Bronchial epithelial cell (primary cell): ENCODE measurements around the gene SYTL2. TPM values are rescaled to one million over a fixed set of nuclear protein-coding genes. Genes with fewer than 3 reads are reported as not detected.

Experiments used
- DNase-seq: peaks from one replicate; pipeline ENCODE4 v3.0.0-alpha.2; 2010; ENCODE audit warnings: low read depth
- FAIRE-seq: peaks from 2 replicates; lab custom pipeline; 2011; peaks lifted over from hg19 to GRCh38; lab: Jason Lieb, UNC
- H3K27me3 ChIP-seq: 2 replicates; pipeline ENCODE4 v1.5.1; 2011; ENCODE audit warnings: low read length; ENCODE audit not compliant: control insufficient read depth, insufficient read depth
- H3K36me3 ChIP-seq: 2 replicates; pipeline ENCODE4 v1.5.1; 2011; ENCODE audit warnings: low read length; ENCODE audit not compliant: control insufficient read depth, insufficient read depth
- H3K4me3 ChIP-seq: 2 replicates; pipeline ENCODE4 v1.5.1; 2011; ENCODE audit warnings: mild to moderate bottlenecking, low read depth, low read length, control low read depth
- total RNA-seq: library from RNA; depleted of rRNA; stranded (reverse); fragments of >200 nt; gene quantifications from 2 replicates; pipeline ENCODE4 v1.2.1, GENCODE V29; 2014
- TF ChIP-seq, protein P1 (sequence below): IDR thresholded peaks from 2 replicates; pipeline ENCODE4 v1.5.1; 2011; ENCODE audit warnings: mild to moderate bottlenecking, moderate library complexity, low read length, control low read depth, inconsistent platforms; ENCODE audit not compliant: insufficient read depth, severe bottlenecking

SYTL2 gene
- total RNA-seq, 1 donor from 2014 or later, result 8.2 TPM

DNA sequence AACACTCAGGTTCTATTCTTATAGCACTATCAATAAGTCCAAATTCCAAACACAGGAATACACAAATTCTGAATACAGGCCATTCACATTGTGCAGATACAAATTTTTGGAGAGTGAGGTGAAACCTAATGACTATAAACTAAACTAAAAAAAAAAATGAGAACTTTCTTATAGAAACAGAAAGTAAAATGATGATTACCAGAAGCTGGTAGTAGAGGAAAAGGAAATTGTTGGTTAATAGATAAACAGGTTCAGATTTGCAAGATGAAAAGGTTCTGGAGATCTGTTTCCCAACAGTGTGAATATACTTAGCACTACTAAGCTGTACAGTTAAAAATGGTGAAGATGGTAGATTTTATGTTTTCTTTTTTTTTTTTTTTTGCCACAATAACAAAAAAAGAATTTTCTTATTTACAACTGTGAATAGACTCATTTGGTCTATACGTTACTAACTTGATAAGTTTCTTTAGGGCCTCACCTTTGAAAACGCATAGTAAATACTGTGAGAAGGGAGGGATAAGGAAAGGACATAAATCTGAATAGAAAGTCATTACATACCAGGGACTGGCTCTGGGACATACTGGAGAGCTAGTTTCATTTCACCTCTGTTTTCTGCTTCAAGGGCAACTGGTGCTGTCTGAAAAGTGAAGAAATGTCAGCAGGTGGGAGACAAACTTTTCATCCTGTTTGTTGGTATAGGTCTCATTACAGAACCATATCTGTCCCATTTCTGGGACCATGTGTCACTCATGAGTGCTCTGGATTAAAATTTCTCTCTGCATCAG lies 110.8 kb downstream of the SYTL2 start:
- TF ChIP-seq, protein P1, sequence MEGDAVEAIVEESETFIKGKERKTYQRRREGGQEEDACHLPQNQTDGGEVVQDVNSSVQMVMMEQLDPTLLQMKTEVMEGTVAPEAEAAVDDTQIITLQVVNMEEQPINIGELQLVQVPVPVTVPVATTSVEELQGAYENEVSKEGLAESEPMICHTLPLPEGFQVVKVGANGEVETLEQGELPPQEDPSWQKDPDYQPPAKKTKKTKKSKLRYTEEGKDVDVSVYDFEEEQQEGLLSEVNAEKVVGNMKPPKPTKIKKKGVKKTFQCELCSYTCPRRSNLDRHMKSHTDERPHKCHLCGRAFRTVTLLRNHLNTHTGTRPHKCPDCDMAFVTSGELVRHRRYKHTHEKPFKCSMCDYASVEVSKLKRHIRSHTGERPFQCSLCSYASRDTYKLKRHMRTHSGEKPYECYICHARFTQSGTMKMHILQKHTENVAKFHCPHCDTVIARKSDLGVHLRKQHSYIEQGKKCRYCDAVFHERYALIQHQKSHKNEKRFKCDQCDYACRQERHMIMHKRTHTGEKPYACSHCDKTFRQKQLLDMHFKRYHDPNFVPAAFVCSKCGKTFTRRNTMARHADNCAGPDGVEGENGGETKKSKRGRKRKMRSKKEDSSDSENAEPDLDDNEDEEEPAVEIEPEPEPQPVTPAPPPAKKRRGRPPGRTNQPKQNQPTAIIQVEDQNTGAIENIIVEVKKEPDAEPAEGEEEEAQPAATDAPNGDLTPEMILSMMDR, result no peak
- no peaks in the 10 kb centered on the region for H3K36me3 ChIP-seq
- no peak for FAIRE-seq
- H3K27me3 ChIP-seq, result no peaks in the 10 kb centered on the region
- DNase-seq, result no peak
- no peak overlapping the region for H3K4me3 ChIP-seq

DNA sequence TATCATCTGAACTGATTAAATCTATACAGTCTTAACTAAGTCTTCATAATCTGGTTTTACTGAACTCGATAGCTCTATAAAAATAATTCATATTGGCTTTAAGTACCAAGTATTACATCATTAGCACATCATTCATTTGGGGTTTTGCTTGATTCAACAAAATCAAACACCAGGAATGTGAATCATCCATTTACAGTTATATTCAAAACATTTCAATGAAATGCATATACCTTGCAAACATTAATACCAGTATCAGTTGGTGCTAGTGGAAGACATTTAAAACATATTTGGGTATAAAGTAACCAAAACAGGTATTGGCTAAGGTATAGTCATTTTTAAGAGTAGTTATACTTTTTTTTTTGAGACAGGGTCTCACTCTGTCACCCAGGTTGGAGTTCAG lies 112.7 kb downstream of the SYTL2 start:
- Histone ChIP-seq H3K36me3 (no peaks in the 10 kb centered on the region), H3K4me3 (no peak overlapping the region), H3K27me3 (no peaks in the 10 kb centered on the region)
- no peak for FAIRE-seq
- TF ChIP-seq, protein P1, result no peak
- peak; percentile 49 for DNase-seq

DNA sequence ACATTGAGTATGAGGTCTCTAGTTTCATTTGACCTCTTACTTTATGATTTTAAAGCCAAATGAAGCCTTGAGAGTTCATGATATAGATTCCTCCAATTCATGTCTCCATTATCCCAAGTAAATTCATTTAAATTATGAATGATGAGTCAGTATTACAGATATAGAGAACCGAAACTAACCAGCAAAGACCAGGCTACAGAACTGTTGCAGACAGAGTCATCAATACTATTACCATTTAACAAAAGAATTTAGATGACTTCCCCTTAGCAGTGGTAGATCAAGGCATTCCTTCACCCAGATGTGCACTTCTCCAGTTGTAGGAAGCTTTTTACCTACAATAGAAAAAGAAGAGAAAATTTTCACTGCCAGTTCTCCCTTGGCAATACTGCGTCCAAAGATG lies 113.2 kb downstream of the SYTL2 start:
- FAIRE-seq, result no peak
- H3K4me3 ChIP-seq, result no peak overlapping the region
- H3K36me3 ChIP-seq, result no peaks in the 10 kb centered on the region
- no peaks in the 10 kb centered on the region for H3K27me3 ChIP-seq
- TF ChIP-seq, protein P1, result no peak
- DNase-seq, result no peak

DNA sequence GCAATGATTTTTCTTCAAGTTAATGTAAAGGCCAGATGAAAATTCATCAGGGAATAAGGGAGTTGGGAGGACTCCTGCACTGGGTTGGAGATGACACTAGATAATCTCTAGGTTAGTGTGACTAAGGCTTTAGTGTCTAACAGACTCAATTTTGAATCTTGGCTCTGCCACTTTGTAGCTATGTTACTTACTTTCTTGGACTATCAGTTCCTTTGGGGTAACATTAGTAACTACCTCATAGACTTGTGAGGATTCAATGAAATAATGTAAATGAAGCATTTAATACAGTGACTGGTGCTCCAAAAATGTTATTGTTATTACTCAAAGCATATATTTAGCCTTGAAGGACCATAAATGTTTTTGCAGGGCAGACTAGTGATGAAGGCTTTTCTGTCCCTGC lies 115.4 kb downstream of the SYTL2 start:
- TF ChIP-seq, protein P1, result no peak
- no peak for DNase-seq
- Histone ChIP-seq H3K4me3 (no peak overlapping the region), H3K27me3 (no peaks in the 10 kb centered on the region), H3K36me3 (no peaks in the 10 kb centered on the region)
- FAIRE-seq, result no peak

DNA sequence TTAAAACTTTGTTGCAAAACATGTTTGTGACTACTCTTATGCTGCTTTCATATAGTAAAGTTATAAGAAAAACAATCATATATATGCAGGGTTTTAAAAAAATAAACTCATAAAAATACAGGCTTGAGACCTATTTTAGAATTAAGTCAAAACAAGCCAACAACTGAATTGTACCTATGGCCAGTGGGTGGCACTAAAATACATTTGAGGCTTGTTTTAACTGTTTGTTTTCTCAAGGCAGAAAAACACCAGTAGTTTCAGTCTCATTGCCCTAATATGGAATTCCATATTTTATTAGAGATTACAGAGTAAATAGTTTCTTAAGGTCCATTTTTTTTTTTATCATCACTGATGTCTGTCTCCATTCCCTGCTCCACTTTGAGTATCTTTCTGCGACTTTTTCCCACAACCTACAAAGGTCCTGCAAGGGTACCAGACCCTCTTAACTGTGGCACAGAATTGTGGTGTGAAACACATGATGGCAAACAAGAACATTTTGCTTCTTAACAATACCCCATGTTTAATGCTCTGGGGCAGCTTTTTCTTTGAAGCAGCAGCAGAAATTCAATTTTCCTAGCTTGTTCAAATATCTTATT lies 116.5 kb downstream of the SYTL2 start:
- no peak for FAIRE-seq
- TF ChIP-seq, protein P1, result peak; percentile 33
- peak; percentile 49 for DNase-seq

More for the DNA sequence above, 116.5 kb downstream of the SYTL2 start:
- Histone ChIP-seq H3K27me3 (no peaks in the 10 kb centered on the region), H3K36me3 (no peaks in the 10 kb centered on the region), H3K4me3 (no peak overlapping the region)
